ENCODE data around the gene FAM110D.

Gene FAM110D

DNA sequence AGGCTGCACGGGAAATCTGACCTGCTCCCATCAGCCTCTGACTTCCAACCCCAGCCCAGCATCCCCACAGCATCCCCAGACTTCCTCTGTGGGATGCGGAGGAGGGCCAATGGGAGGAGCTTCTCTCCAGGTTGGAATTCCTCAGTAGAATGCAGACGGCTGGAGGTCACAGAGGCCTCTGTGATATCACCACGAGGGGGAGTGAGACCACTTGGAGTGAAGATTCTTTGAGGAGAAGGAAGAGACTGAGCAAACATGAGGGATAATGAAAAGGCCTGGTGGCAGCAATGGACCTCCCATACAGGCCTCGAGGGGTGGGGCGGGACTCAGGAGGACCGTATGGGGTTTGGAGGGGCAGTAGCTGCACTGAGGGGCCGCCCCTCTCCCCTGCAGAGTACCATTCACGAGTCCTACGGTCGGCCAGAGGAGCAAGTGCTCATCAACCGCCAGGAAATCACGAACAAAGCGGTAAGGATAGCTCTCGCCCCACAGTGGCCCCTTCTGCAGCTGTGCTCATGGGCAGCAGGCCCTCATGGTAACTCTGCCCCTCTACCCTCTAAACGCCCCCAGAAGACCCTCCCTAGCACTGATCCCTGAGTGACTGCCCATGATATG lies 31.6 kb downstream of the FAM110D start, which contains the start of gene CATSPER4:
TSS of gene CATSPER4 (plus strand) at position 230 of the 615 bp plus-strand sequence. CDS start at position 256, 26 bp downstream.
- DNase-seq: peak; percentile 8

DNA sequence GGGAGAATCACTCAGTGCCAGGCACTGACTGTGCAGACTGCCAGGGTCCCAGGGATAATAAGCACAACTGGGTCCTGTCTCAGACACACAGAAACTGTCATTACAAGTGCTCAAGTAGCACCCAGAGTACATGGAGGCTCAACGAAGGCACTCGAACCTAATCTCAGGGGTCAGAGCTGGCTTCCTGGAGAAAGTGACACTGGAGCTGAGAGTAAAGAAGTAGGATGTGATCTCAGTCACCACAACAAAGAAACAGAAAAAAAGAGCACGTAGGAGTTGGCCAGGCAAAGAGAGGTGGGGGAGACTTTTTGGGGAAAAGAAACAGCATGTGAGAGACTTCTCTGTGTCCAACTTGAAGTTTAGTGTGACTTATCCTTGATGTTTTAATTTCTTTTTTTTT lies 32.9 kb downstream of the FAM110D start:
- DNase-seq: no peak

- DNase-seq: no peak
Measured at GRCh38 chr1:26195805-26196204, 36.9 kb downstream of the FAM110D start.

- DNase-seq: no peak
Measured at GRCh38 chr1:26197301-26197700, 38.4 kb downstream of the FAM110D start.

DNA sequence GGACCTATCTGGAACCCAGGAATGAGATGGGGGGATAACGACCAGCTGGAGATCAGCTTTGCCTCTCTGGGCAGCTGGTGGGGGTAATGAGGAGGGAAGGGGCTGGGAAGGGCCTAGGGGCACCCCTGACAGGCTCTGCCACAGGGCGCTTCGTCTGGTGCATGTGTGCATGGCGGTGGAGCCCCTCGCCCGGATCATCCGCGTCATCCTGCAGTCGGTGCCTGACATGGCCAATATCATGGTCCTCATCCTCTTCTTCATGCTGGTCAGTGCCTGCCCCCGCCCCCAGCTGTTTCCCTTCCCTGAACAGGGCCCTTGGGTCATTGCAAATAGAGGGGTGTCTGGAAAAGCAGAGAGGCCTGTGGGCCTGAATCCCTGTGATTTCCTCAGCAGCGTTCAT lies 38.9 kb downstream of the FAM110D start:
- no peak for DNase-seq

DNA sequence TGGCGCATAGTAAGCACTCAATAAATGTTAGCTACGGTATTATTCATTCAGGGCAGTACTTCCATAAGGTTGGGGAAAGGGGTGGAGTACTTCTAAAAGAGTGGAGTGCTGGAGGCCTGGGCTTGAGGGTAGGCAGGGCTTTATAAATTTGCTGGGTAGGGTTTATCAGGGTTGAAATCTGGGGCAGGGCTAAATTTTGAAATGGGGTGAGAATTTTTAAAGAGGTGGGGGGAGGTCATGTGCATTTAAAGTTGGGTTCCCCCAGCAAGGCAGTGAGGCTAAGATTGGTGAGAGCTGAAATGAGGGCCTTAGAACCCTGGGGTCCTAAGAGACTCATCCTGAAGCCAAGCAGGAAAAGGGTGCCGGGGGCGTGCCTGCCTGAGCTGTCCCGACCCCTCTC lies 41.5 kb downstream of the FAM110D start:
- no peak for DNase-seq

GRCh38 chr1:26203642-26204318 lies 44.9 kb downstream of the FAM110D start:
- DNase-seq: no peak

- DNase-seq: no peak
Measured at GRCh38 chr1:26210147-26210870, 51.4 kb downstream of the FAM110D start.

- no peak for DNase-seq
Measured at GRCh38 chr1:26212726-26213125, 53.8 kb downstream of the FAM110D start.

- no peak for DNase-seq
Measured at GRCh38 chr1:26213335-26213905, 54.5 kb downstream of the FAM110D start.

Measured in NCI-H1436 (cell line).